Superior temporal gyrus (tissue), 1 donor: ENCODE measurements around the gene NANOG.
"Not testable (repeated sequence)": the region's sequence is repeated elsewhere in the genome, so short reads cannot be mapped to it uniquely, and the experiment has no call there.

Source experiments
- DNase-seq: peaks from one replicate; pipeline ENCODE4 v3.0.0-alpha.2; 2016; ENCODE audit errors: extremely low spot score

The NANOG gene

GRCh38 chr12:7801460-7801859, 12.3 kb downstream of the NANOG start:
- DNase-seq: no peak

GRCh38 chr12:7806319-7806718, 17.1 kb downstream of the NANOG start:
- DNase-seq: not testable (repeated sequence)

- DNase-seq: peak; percentile 80
These were observed 17.8 kb downstream of the NANOG start for GRCh38 chr12:7806863-7807487.

- not testable (repeated sequence) for DNase-seq
These were observed 36.6 kb downstream of the NANOG start for GRCh38 chr12:7825754-7826153.

- not testable (repeated sequence) for DNase-seq
These were observed 40.5 kb downstream of the NANOG start for GRCh38 chr12:7829737-7830136.

- DNase-seq: peak; percentile 26
These were observed 43.0 kb downstream of the NANOG start for GRCh38 chr12:7832059-7832696.

- DNase-seq: not testable (repeated sequence)
These were observed 44.0 kb downstream of the NANOG start for GRCh38 chr12:7833201-7833600.

- no peak for DNase-seq
These were observed 44.6 kb downstream of the NANOG start for GRCh38 chr12:7833831-7834230.

- DNase-seq: no peak
These were observed 45.5 kb downstream of the NANOG start for GRCh38 chr12:7834701-7835100.

GRCh38 chr12:7835116-7835515, 45.9 kb downstream of the NANOG start:
- DNase-seq: no peak

- DNase-seq: no peak
These were observed 46.6 kb downstream of the NANOG start for GRCh38 chr12:7835766-7836165.

GRCh38 chr12:7837366-7837765, 48.2 kb downstream of the NANOG start:
- no peak for DNase-seq

GRCh38 chr12:7839226-7839625, 50.0 kb downstream of the NANOG start:
- peak; percentile 78 for DNase-seq

- DNase-seq: not testable (repeated sequence)
These were observed 50.6 kb downstream of the NANOG start for GRCh38 chr12:7839848-7840247.

- not testable (repeated sequence) for DNase-seq
These were observed 53.2 kb downstream of the NANOG start for GRCh38 chr12:7842444-7842843.

GRCh38 chr12:7843149-7843548, 53.9 kb downstream of the NANOG start:
- DNase-seq: not testable (repeated sequence)

- DNase-seq: not testable (repeated sequence)
These were observed 54.4 kb downstream of the NANOG start for GRCh38 chr12:7843583-7843982.

GRCh38 chr12:7844116-7844515, 54.9 kb downstream of the NANOG start:
- no peak for DNase-seq

GRCh38 chr12:7847226-7848097, 58.3 kb downstream of the NANOG start:
- peak; percentile 43 for DNase-seq

- not testable (repeated sequence) for DNase-seq
These were observed 58.9 kb downstream of the NANOG start for GRCh38 chr12:7848098-7848422.
